Thymus (tissue), 11 donors: Measurements from ENCODE around the gene ATF7. TPM values are rescaled to one million over a fixed set of nuclear protein-coding genes. Genes with fewer than 3 reads are reported as not detected.
"Not testable (repeated sequence)": the region's sequence is repeated elsewhere in the genome, so short reads cannot be mapped to it uniquely, and the experiment has no call there.

ENCODE experiments used
- DNase-seq, 9 donors: peaks; one replicate each; pipeline ENCODE4 v3.0.0-alpha.2; 2013; ENCODE audit warnings: low spot score in 9 of 9, low read depth in 6 of 9, missing footprints in 1 of 9
- H3K27ac ChIP-seq, 2 donors: one replicate each; pipeline ENCODE4 v1.5.1; 2013; ENCODE audit warnings: control low read depth in 1 of 2, low read depth in 1 of 2, low read length in 1 of 2, mild to moderate bottlenecking in 1 of 2, moderate library complexity in 1 of 2
- H3K27me3 ChIP-seq, 2 donors: one replicate each; pipeline ENCODE4 v1.5.1; 2013; ENCODE audit warnings: low read length in 1 of 2; ENCODE audit not compliant: control insufficient read depth in 2 of 2, insufficient read depth in 1 of 2
- H3K36me3 ChIP-seq, 2 donors: one replicate each; pipeline ENCODE4 v1.5.1; 2013; ENCODE audit warnings: low read length in 1 of 2, mild to moderate bottlenecking in 1 of 2, moderate library complexity in 1 of 2; ENCODE audit not compliant: control insufficient read depth in 2 of 2, insufficient read depth in 2 of 2
- H3K4me1 ChIP-seq, 2 donors: one replicate each; pipeline ENCODE4 v1.5.1; 2013; ENCODE audit warnings: low read length in 2 of 2; ENCODE audit not compliant: control insufficient read depth in 2 of 2, insufficient read depth in 2 of 2
- H3K4me3 ChIP-seq, 2 donors: one replicate each; pipeline ENCODE4 v1.5.1; 2013; ENCODE audit warnings: low read length in 2 of 2, control low read depth in 1 of 2, mild to moderate bottlenecking in 1 of 2
- H3K9me3 ChIP-seq, 2 donors: one replicate each; pipeline ENCODE4 v1.5.1; 2013; ENCODE audit warnings: low read length in 1 of 2, mild to moderate bottlenecking in 1 of 2; ENCODE audit not compliant: control insufficient read depth in 2 of 2, insufficient read depth in 1 of 2
- WGBS: extraction: QIAGEN DNeasy Blood & Tissue Kit; methylation state at CpG from one replicate; pipeline ENCODE4 v1.1.7; 2013; 5-methylcytosine and 5-hydroxymethylcytosine counted together
- polyA plus RNA-seq: library from polyadenylated mRNA; stranded (reverse); fragments of 200-250 nt; gene quantifications from one replicate; pipeline ENCODE4 v1.2.3, GENCODE V29; 2013
- total RNA-seq: library from RNA; stranded (reverse); fragments of 120-200 nt; gene quantifications from one replicate; pipeline ENCODE4 v1.2.4, GENCODE V29; 2013
- donor health status: healthy.

ATF7 gene
- total and polyA plus RNA-seq, 2 donors = 6.0 to 15.8 TPM

GRCh38 chr12:53643232-53643979 lies 17.2 kb upstream of the ATF7 start:
- WGBS = 78% methylated on average over 5 of the region's 5 CpGs
- Histone ChIP-seq H3K4me3 (no peak overlapping the region), H3K4me1 (no peaks in the 10 kb centered on the region), H3K9me3 (no peaks in the 10 kb centered on the region), H3K36me3 (no peaks in the 10 kb centered on the region), H3K27me3 (no peaks in the 10 kb centered on the region), H3K27ac (no peak overlapping the region)
- DNase-seq = no peak

DNA sequence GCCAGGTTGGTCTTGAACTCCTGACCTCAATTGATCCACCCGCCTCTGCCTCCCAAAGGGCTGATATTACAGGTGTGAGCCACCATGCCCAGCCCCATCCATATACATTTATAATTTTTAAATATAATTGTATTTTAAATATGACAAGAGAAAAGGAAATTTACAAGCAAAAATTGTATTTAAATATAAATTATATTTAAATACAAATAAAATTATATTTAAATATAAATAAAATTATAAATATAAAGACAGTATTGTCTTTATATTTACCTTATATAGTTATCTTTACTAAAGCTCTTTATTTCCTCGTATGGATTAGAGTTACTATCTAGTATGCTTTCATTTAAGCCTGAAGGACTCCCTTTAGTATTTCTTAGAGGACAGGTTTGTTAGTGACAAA lies 11.9 kb upstream of the ATF7 start:
- DNase-seq = no peak
- H3K9me3 ChIP-seq = no peaks in the 10 kb centered on the region
- H3K27me3 ChIP-seq = no peaks in the 10 kb centered on the region
- H3K4me3 ChIP-seq = no peak overlapping the region
- WGBS = 95% methylated on average over 2 of the region's 2 CpGs
- no peaks in the 10 kb centered on the region for H3K4me1 ChIP-seq
- no peaks in the 10 kb centered on the region for H3K36me3 ChIP-seq
- no peak overlapping the region for H3K27ac ChIP-seq

DNA sequence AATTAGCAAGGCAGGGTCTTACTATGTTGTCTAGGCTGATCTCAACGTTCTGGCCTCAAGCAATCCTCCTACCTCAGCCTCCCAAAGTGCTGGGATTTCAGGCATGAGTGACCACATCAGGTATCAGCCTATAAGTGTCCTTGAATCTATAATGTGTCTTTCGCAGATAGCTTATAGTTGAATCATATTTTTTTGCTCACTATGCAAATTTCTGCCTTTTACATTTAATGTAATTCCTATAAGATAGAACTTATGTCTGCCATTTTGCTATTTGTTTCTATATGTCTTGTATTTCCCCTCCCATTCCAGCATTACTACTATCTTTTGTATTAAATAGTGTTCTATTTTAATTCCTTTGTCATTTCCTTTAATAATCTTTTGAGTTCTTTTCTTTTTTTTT lies 10.5 kb upstream of the ATF7 start:
- Histone ChIP-seq H3K4me1 (no peaks in the 10 kb centered on the region), H3K4me3 (no peak overlapping the region), H3K27me3 (no peaks in the 10 kb centered on the region), H3K27ac (no peak overlapping the region), H3K36me3 (no peaks in the 10 kb centered on the region), H3K9me3 (no peaks in the 10 kb centered on the region)
- no peak for DNase-seq
- WGBS = 46% methylated on average over 2 of the region's 2 CpGs

DNA sequence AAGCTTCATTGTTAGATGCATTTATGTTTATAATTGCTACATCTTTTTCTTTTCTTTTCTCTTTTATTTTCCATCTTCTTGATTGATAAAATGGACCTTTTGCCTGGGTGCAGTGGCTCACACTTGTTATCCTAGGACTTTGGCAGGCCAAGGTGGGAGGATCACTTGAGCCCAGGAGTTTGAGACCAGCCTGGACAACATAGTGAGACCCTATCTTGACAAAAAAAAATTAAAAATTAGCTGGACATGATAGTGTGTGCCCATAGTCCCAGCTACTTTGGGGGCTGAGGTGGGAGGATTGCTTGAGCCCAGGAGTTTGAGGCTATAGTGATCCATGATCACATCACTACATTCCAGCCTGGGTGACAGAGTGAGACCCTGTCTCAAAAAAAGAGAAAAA lies 9.5 kb upstream of the ATF7 start:
- not testable (repeated sequence) for H3K4me3 ChIP-seq, H3K27ac ChIP-seq, H3K27me3 ChIP-seq, DNase-seq, H3K36me3 ChIP-seq, H3K4me1 ChIP-seq, H3K9me3 ChIP-seq

- Histone ChIP-seq H3K36me3 (no peaks in the 10 kb centered on the region), H3K4me1 (peaks cover 0 to 3% of the 10 kb centered on the region in 2 donors), H3K4me3 (no peak overlapping the region), H3K9me3 (no peaks in the 10 kb centered on the region), H3K27ac (no peak overlapping the region), H3K27me3 (no peaks in the 10 kb centered on the region)
- 94% methylated on average over 1 of the region's 1 CpG for WGBS
- DNase-seq = no peak
Measured at GRCh38 chr12:53631721-53632120, 5.5 kb upstream of the ATF7 start.

DNA sequence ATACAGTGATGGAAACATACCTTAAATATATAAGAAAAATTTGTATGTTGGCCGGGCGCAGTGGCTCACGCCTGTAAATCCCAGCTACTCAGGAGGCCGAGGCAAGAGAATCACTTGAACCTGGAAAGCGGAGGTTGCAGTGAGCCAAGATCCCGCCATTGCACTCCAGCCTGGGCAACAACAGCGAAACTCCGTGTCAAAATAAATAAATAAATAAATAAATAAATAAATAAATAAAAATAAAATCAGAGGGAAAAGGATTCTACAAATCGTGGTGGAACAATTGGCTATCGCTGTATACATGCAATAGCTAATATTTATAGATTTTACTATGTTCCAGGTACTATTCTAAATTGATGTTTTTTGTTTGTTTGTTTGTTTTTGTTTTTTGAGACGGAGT lies 1.7 kb upstream of the ATF7 start:
- no peak overlapping the region for H3K4me3 ChIP-seq
- peaks cover 13 to 19% of the 10 kb centered on the region in 2 donors for H3K4me1 ChIP-seq
- no peaks in the 10 kb centered on the region for H3K36me3 ChIP-seq
- no peaks in the 10 kb centered on the region for H3K27me3 ChIP-seq
- H3K9me3 ChIP-seq = no peaks in the 10 kb centered on the region
- no peak for DNase-seq
- H3K27ac ChIP-seq = no peak overlapping the region
- WGBS = 84% methylated on average over 11 of the region's 11 CpGs

DNA sequence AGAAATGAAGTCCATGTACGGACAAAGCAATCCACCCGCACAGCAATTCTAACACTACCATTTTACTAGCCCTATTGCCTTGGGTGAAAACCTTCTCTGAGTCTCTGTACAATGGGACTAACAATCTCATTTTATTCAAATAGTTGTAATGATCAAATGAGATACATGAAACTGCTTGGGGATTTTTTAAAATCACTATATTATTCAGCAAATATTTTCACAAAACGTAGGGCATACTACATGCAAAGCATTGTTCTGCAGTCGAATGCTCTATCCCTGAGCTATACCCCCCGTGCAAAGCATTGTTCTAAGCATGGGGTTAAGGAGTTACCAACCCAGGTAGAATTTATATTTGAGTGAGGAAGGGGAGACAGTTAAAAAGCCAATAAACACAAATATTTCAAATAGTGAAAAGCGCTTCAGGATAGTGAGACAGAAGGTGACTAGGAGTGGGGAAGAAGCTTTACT lies 554 bp upstream of the ATF7 start:
- Histone ChIP-seq H3K9me3 (no peaks in the 10 kb centered on the region), H3K27ac (peak overlapping the region; percentile 44 to 83), H3K27me3 (no peaks in the 10 kb centered on the region), H3K36me3 (no peaks in the 10 kb centered on the region), H3K4me3 (peak overlapping the region; percentile 63 to 74), H3K4me1 (peaks cover 13 to 24% of the 10 kb centered on the region in 2 donors)
- DNase-seq = no peak
- 21% methylated on average over 6 of the region's 6 CpGs for WGBS

DNA sequence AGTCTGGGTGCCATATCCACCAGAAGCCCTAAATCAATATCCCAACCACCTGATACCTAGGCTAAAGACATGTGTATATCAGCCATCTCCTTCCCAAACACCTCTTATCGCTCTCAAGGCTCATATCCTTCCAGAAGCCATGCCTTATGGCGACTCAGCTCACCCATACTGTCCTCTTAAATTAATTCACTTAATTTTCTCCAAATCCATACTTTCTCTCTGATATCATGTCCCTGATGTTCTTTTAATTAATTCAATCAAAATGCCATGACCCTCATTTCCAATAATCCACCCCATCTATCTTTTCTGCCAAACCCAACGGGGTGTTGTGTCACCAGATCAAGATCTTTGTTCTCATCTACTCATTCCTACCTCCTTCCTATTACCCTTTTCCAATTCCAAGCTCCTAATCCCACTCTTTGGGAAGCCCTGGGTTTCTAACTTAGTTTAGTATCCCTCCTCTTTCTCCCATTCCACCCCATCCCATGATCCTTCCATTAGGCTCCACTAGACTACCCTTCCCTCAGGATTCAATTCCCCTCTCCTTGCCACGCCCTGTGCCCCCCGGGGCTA lies 723 bp downstream of the ATF7 start:
- WGBS = 26% methylated on average over 5 of the region's 5 CpGs
- no peaks in the 10 kb centered on the region for H3K36me3 ChIP-seq
- H3K4me1 ChIP-seq = peaks cover 13 to 24% of the 10 kb centered on the region in 2 donors
- no peaks in the 10 kb centered on the region for H3K9me3 ChIP-seq
- peak overlapping the region; percentile 32 to 83 for H3K27ac ChIP-seq
- H3K4me3 ChIP-seq = peak overlapping the region; percentile 63 to 74
- no peaks in the 10 kb centered on the region for H3K27me3 ChIP-seq
- no peak for DNase-seq

GRCh38 chr12:53624956-53625355 lies 1.2 kb downstream of the ATF7 start:
- 77% methylated on average over 4 of the region's 4 CpGs for WGBS
- no peaks in the 10 kb centered on the region for H3K27me3 ChIP-seq
- peaks cover 13 to 24% of the 10 kb centered on the region in 2 donors for H3K4me1 ChIP-seq
- H3K27ac ChIP-seq = peak overlapping the region; percentile 32 to 83
- H3K36me3 ChIP-seq = no peaks in the 10 kb centered on the region
- no peaks in the 10 kb centered on the region for H3K9me3 ChIP-seq
- DNase-seq = no peak
- H3K4me3 ChIP-seq = peak overlapping the region; percentile 63 to 74
